Fibroblast of mammary gland (primary cell): ENCODE data around the gene ACTR6.
"Not testable (repeated sequence)": the region's sequence is repeated elsewhere in the genome, so short reads cannot be mapped to it uniquely, and the experiment has no call there.

Experiments
- DNase-seq: peaks from one replicate; pipeline ENCODE4 v3.0.0-alpha.2; 2010; ENCODE audit warnings: low read depth
- H3K4me3 ChIP-seq: 2 replicates; pipeline ENCODE4 v1.5.1; 2011; ENCODE audit warnings: low read depth, mild to moderate bottlenecking, low read length, moderate library complexity; ENCODE audit not compliant: control insufficient read depth
- CTCF ChIP-seq: conservative IDR thresholded peaks from 2 replicates; pipeline ENCODE4 v1.5.1; 2011; ENCODE audit warnings: low read depth, low read length, inconsistent platforms; ENCODE audit not compliant: control insufficient read depth, insufficient read depth

Gene ACTR6

GRCh38 chr12:100184549-100185145, 16.0 kb upstream of the ACTR6 start:
- TF ChIP-seq CTCF = no peak
- DNase-seq = peak; percentile 47
- H3K4me3 ChIP-seq = no peak overlapping the region

- H3K4me3 ChIP-seq = no peak overlapping the region
- no peak for DNase-seq
- no peak for TF ChIP-seq CTCF
These were observed 15.2 kb upstream of the ACTR6 start for GRCh38 chr12:100185361-100185894.

- H3K4me3 ChIP-seq = no peak overlapping the region
- no peak for DNase-seq
- no peak for TF ChIP-seq CTCF
These were observed 14.5 kb upstream of the ACTR6 start for GRCh38 chr12:100186071-100186470.

- H3K4me3 ChIP-seq = no peak overlapping the region
- DNase-seq = no peak
- TF ChIP-seq CTCF = no peak
These were observed 13.5 kb upstream of the ACTR6 start for GRCh38 chr12:100187068-100187467.

GRCh38 chr12:100187857-100188519, 12.6 kb upstream of the ACTR6 start:
- DNase-seq = no peak
- H3K4me3 ChIP-seq = no peak overlapping the region
- TF ChIP-seq CTCF = no peak

- H3K4me3 ChIP-seq, DNase-seq: not testable (repeated sequence)
These were observed 11.6 kb upstream of the ACTR6 start for GRCh38 chr12:100188888-100189635.
